GM19455 (cell line): Measurements from ENCODE around the gene STEAP2.
"Not testable (repeated sequence)": the region's sequence is repeated elsewhere in the genome, so short reads cannot be mapped to it uniquely, and the experiment has no call there.

ENCODE experiments used
- ATAC-seq: cut with Tn5 transposase; IDR thresholded peaks from one replicate; pipeline ENCODE4 v1.9.1; 2021; ENCODE audit not compliant: unreplicated experiment

The STEAP2 gene

DNA sequence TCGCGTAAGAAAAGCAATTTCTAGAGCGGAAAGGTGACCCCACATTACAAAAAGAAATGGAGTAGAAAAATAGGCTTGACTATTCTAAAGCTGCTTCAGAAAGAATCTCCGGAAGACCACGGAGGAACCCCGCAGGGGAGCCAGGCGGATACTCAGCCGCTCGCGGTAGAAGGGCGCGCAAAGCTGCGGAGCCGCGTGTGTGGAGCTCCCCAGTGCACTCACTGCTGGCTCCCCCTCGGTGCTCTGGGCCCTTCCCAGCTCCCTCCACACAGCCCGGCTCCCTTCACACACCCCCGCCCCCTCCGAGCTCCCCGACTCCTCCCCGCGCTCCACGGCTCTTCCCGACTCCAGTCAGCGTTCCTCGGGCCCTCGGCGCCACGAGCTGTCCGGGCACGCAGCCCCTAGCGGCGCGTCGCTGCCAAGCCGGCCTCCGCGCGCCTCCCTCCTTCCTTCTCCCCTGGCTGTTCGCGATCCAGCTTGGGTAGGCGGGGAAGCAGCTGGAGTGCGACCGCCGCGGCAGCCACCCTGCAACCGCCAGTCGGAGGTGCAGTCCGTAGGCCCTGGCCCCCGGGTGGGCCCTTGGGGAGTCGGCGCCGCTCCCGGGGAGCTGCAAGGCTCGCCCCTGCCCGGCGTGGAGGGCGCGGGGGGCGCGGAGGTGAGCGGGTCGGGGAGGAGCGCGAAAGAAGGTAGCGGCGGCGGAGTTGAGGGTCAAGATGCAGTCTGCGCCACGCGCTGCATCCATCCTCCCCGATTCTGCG is at the start of gene STEAP2:
Gene STEAP2 (plus strand): TSS at position 350 of the 758 bp plus-strand sequence. CDS start 13,343 bp downstream, outside the sequence.
- peak; percentile 74 for ATAC-seq

DNA sequence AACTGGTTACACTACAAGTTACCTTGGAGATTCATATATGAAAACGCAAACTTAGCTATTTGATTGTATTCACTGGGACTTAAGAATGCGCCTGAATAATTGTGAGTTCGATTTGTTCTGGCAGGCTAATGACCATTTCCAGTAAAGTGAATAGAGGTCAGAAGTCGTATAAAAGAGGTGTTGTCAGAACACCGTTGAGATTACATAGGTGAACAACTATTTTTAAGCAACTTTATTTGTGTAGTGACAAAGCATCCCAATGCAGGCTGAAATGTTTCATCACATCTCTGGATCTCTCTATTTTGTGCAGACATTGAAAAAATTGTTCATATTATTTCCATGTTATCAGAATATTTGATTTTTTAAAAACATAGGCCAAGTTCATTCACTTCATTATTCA is 48.0 kb upstream of the STEAP2 start:
- ATAC-seq, result no peak

DNA sequence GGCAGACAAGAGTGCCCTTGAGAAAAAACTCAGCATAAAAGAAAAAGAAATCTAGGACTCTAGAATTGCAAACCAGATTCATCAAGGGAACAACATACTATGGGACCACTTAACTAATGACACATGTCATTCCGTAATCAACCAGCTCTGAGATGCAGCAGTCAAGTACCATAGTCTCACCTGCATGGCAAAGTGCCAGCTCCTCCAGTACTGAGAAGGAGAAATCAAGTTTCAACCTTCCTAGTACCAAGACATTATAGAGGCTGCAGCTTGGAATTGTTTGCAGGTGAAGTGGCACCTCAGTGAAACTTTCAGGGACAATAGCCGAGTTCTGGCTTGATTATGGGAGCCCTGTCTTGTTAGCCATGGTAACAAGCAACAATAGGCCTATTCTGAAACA is 45.8 kb upstream of the STEAP2 start:
- ATAC-seq, result no peak

DNA sequence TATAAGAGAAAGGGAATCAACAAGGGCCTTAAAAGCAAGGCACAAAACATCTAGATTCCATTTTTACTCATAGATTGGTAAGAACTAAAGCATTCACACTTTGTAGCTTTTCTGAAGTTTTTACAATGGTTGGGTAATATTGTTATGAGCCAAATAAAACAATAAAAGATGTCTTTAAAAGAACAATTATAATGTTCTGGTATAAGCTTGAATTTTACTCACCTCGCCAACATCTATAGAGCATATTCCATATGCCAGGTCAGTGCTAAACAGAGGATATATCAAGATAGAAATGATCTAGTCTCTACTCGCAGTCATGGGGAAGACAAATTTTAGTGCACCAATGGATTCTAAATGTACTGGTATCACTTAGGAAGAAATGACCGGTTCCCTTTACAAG is 45.4 kb upstream of the STEAP2 start:
- ATAC-seq, result no peak

DNA sequence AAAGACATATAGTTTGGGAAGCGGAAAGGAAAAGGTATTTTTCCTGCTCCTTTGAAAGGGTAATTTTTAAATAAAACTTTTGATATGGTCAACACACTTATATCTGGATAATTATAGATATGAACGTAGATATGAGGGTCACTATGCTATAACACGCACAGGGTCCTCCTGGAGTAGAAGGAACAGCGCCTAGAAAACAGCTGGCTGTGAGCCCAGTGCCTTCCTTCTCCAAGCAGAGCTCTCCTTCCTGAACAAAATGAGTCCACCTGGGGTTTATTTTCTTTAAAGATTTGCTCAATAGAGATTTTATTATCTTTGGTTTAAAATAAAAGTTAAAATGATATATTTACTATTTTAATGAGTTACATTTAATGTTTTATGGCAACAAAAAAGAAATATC is 44.2 kb upstream of the STEAP2 start:
- no peak for ATAC-seq

DNA sequence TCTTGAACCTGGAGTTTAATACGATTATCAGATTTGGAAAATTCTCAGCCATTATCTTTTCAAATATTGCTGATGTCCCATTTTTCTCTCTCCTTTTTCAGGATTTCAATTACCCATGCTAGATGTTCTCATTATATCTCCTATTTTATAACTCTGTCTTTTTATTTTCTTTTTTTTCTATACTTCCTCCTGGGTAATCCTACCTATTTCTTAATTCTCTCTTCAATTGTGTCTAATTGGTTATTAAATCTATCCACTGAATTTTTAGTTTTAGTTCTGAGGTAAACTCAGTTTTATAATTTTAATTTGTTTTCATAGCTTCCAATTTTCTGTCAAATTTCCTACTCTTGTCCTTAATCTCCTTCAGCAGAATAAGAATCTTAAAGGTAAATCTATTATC is 41.6 kb upstream of the STEAP2 start:
- ATAC-seq, result no peak

DNA sequence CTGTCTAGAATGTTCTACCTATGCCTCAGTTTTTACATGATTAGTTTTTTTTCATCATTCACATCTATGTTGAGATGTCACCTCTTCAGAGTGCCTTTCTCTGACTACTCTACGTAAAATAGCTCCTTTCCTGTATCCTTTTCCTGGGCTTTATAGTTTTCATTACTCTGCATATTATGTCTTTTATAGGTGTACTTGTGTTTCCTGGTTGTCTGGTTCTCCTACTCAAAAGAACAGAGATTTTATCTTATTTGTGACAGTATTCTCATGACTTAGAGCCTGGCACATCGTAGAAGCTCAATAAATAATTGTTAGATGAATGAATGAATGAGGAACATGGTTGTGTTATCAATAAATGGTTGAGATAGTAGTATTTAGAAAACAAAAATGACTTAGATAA is 39.4 kb upstream of the STEAP2 start:
- ATAC-seq, result no peak

DNA sequence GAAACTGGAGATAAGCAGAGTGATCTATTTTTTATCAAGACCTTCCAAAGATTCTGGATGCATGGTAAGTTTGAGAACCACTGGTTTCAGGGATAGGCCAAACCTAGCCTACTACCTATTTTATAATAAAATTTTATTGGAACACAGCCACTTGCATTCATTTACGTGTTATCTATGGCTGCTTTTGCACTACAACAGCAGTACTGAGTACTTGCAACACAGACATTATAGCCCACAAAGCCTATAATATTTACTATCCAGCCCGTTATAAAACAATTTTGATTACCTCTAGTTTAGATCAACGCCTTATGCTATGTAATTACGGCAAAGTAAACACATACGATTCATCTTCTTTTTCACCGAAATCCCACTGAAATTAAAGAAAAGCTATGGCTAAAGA is 38.9 kb upstream of the STEAP2 start:
- ATAC-seq, result no peak

DNA sequence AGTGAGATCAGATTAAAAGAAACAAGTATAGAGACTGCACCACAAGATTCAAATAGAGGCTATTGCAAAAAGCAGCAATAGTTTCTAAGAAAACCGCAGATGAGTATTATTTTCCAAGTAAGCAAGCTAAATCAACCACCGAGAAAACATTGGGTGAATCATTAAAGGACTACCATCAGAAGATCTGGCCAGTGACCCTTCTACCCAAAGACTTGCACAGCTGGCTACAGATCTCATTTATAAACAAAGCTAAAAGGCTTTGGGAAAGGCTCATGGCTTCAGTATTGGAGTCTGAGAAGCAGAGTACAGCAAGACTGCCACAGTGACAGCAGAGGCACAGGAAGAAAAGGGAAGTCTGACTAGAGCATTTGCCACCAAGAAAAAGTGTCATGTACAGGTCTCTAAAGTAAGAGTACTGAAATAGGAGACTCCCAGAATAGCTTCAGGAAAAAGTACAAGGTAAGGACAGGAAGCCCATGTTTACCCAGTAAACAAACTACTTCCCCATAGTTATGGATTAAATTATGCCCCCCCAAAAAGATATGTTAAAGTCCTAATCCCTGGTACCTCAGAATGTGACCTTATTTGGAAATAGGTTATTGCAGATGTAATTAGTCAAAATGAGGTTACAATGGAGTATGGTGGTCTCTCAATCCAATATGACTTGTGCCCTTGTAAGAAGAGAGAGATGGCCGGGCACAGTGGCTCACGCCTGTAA is 38.3 kb upstream of the STEAP2 start:
- peak; percentile 83 for ATAC-seq

DNA sequence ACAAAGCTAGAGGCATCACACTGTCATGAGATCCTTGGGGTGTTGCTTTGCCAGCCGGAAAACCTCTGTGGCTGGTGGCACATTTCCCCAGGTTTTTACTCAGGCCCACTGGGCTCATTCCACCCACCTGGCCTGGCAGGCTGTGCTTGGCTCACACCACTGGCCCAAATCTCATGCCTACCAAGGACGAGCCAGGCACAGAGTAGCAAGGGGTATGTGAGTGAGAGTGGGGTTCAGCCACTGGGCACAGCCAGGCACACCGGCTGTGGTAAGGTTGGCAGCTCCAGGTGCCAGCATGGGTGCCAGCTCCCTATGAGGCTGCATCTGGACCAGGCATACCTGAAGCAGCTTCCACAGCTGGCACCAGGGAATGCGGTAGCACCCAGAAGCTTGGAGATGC is 35.9 kb upstream of the STEAP2 start:
- no peak for ATAC-seq

DNA sequence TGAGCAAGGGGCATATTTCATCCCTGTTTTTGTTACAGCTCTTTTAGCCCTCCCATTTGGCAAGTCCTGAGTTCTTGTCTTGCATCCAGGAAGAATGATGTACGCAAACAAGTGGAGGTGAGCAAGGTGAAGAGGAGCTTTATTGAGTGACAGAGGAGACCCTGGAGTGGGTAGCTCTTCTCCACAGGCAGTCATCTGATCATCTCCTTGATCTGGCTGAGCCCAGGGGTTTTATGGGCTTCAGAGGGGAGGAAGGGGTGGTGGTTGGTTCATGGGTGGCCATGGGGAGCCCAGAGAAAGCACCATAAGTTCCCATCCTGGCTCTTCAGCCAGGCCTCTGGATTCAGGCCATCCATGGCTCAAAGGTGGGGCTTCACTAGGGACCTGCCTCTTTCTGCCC is 35.3 kb upstream of the STEAP2 start:
- ATAC-seq, result no peak

DNA sequence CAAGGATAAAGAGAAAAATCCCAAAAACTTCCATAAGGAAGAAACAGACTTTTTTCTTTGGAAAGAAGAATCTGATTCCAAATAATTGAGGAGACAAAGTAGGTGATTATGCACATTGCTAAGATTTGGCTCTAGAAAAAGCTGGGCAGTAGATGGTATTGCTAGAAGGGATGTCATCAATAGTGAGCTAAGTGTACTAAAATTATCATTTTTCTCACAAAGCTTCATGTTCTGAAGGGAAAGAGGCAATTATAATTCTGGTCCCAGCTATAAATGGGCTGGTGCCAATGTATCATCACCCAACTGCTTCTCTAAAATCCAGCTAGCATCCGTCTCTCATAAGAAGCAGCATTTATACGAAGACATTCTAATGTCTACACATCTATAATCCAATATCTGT is 33.4 kb upstream of the STEAP2 start:
- no peak for ATAC-seq

DNA sequence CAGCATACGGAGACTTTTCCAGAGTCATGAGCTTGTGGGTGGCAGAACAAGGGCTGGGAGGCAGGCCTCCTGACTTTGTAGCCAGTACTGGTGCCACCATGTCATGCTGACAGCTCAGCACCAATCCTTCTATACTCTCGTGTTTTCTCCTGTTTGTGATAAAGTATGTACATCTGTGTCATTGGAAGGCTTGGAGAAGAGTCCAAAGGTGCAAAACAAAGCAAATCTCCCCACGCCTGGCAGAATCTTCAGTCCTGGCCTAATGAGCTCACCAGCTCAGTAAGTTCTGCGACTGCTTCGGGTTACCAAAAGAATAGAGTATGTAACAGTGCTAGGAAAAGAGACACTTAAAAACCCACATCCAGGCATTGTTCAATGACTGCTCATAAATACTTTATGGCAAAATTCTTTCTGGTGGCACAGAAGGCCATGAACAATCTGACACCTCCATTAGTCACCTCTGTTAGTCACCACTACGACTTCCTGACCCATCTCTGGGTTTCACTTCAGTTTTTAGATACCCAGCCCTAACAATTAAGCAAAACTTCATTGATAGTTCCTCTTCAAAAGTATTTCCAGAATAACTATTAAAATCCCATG is 32.8 kb upstream of the STEAP2 start:
- ATAC-seq, result peak; percentile 88

DNA sequence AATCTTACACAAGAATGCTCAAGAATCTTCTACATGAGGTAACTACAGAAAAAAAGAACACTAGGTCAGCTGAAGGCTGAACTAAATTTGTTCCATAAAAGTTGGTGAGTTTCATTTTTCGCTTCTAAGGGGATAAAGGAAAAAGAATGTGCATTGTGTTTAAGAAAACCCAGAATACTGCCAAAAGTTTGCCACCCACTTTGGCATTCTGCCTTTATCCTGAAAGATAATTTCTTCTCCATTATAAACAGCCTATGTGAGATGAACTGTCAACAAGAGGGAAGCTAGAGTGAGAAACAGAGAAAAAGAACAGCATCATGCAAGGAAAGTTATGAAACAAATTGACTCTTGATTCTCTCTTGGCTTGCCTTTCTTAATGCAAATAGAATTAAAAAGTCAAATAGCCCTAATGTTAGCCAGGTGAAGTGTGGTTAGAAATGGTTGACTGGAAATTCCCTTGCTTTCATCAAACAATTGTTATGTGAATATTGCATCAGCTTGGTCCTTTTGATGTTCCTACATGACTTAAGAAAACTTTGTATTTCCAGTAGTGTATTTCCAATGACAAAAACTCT is 31.4 kb upstream of the STEAP2 start:
- ATAC-seq, result no peak

DNA sequence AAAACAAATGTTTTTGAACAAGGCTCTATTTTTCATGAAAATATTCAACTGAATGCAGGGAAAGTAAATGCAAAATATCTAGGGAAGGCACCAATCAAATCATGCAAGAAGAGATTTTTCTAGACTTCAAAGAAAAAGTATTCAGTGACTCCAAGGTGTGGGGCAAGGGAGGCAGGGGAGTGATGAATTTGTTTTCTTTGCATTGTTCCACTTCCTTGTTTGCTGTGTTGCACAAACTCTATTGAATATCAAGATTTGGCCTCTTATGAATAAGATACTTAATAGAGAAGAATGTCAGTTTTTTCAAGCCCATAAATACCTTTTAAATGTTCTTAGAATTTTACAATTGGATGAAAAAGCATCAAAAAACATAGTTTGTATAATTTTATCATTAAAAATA is 30.9 kb upstream of the STEAP2 start:
- no peak for ATAC-seq

DNA sequence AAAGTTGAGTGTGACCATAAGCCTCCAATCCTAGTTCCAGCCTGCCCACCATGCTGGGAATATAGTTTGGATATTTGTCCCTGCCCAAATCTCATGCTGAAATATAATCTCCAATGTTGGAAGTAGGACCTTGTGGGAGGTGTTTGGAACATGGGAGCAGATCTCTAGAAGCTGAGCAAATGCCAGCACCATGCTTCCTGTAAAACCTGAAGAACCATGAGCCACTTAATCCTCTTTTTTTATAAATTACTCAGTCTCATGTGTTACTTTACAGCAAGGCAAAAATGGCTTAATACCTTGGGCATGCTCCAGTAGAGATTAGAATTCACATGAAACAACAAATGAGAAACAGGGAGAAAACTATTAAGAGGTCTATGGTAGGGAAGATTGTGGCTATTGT is 30.1 kb upstream of the STEAP2 start:
- no peak for ATAC-seq

DNA sequence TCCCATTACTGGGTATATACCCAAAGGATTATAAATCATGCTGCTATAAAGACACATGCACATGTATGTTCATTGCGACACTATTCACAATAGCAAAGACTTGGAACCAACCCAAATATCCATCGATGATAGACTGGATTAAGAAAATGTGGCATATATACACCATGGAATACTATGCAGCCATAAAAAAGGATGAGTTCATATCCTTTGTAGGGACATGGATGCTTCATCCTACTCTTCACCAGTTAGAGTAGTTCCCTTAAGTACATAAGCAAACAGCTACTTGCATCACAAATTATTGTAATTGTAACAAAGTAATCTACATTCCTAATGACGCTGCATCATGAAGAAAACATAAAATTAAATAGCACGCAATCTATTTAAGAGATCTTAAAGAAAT is 25.2 kb upstream of the STEAP2 start:
- not testable (repeated sequence) for ATAC-seq

DNA sequence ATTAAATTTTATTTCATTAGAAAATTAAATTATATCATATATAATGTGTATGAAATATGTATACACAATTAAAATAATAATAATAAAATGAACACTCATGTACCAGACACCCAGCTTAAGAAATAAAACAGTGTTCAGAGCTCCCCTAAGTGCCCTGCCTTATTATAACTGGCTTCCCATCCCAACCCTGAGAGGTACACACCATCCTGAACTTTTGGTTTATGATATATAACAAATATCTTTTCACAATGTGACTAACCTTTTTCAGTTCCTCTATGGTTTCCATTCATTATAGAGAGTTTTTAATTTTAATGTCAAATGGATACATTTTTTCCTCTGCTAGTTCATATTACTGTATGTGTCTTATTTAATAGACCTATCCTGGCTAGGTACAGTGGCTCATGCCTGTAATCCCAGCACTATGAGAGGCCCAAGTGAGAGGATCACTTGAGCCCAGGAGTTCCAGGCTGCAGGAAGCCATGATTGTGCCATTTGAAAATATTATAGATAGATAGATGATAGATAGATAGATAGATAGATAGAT is 24.0 kb upstream of the STEAP2 start:
- no peak for ATAC-seq

DNA sequence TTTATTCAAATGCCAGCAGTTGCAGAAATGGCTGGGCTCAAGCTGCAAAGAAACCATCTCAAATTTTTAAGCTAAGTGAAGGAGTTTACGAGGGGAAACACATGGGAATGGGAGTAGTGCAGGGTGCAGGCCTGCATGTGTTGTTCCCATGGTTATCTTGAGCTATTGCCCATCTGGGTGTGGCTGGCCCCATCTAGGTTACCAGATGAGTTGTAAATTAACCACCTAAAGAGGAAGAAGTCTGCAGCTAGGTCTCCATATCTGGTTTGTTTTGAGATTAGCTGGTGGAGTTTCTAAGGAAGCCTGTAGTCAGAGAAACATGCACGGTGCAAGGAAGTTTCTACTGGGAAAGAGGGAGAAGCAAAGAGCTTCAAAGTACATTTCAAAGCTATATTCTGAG is 23.3 kb upstream of the STEAP2 start:
- no peak for ATAC-seq

DNA sequence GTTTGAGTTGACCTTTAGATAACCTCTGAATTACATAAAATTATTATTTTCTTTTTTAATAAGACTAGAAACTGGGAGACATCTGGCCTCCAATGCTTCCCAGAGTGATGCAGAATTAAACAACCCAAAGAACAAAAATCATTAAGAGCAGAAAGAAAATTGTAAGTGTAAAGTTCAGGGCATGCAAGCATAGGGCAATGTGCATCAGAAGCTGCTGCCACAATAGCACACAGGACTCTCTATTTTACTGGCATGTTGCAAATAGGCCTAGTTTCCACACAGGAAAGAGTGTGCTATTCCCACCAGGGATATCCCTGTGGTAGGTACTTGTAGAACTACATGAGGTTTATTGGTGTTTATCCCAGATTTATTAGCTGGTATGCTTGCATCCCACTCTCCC is 20.5 kb upstream of the STEAP2 start:
- no peak for ATAC-seq

DNA sequence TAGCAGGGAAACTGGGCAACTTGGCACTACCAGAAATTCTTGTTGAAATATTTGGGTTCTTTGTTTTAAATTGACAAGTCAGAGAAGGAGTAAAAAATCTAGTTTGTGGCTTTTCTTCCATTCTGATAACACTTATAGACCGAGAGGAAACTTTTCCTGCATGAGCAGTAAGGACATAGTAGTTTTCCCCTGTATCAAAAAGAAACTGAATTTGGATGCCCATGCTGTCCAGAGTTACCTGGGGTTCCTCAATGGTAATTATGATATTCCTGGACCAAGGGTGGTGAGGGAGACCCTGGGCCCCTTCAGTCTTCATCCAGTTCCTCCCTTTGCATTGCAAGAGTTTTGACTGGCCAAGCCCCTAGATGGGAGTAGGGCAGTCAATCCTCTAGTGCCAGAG is 19.9 kb upstream of the STEAP2 start:
- ATAC-seq, result no peak
